Stimulated activated CD8-positive, alpha-beta memory T cell treated with anti-CD3 and anti-CD28 coated beads, Interleukin-15, amount 100 ng/mL, for 1 hour (primary cell): ENCODE results near the gene LEMD3.

Experiments used
- DNase-seq: peaks from one replicate; pipeline ENCODE4 v3.0.0-alpha.2; 2020; ENCODE audit warnings: low read depth

The LEMD3 gene

GRCh38 chr12:65170209-65170881 is 962 bp downstream of the LEMD3 start:
- peak; percentile 31 for DNase-seq

- DNase-seq: no peak
Observed at GRCh38 chr12:65171073-65171472, 1.7 kb downstream of the LEMD3 start.

GRCh38 chr12:65171870-65172269 is 2.5 kb downstream of the LEMD3 start:
- DNase-seq: no peak

GRCh38 chr12:65175385-65175784 is 6.0 kb downstream of the LEMD3 start:
- no peak for DNase-seq

GRCh38 chr12:65182012-65182739 is 12.8 kb downstream of the LEMD3 start:
- DNase-seq: no peak

GRCh38 chr12:65184176-65184857 is 14.9 kb downstream of the LEMD3 start:
- DNase-seq: no peak

GRCh38 chr12:65184858-65185229 is 15.5 kb downstream of the LEMD3 start:
- no peak for DNase-seq

GRCh38 chr12:65187665-65188064 is 18.3 kb downstream of the LEMD3 start:
- DNase-seq: no peak

GRCh38 chr12:65188179-65188701 is 18.9 kb downstream of the LEMD3 start:
- DNase-seq: no peak

- no peak for DNase-seq
Observed at GRCh38 chr12:65189028-65189718, 19.8 kb downstream of the LEMD3 start.

GRCh38 chr12:65192963-65193516 is 23.7 kb downstream of the LEMD3 start:
- no peak for DNase-seq

GRCh38 chr12:65194949-65195348 is 25.6 kb downstream of the LEMD3 start:
- no peak for DNase-seq

GRCh38 chr12:65195387-65196055 is 26.1 kb downstream of the LEMD3 start:
- DNase-seq: no peak

- DNase-seq: no peak
Observed at GRCh38 chr12:65196762-65197567, 27.6 kb downstream of the LEMD3 start.

GRCh38 chr12:65199604-65200003 is 30.2 kb downstream of the LEMD3 start:
- DNase-seq: no peak

- no peak for DNase-seq
Observed at GRCh38 chr12:65200007-65200665, 30.8 kb downstream of the LEMD3 start.

- no peak for DNase-seq
Observed at GRCh38 chr12:65203376-65203775, 34.0 kb downstream of the LEMD3 start.

GRCh38 chr12:65204886-65205525 is 35.6 kb downstream of the LEMD3 start:
- no peak for DNase-seq

GRCh38 chr12:65205886-65206285 is 36.5 kb downstream of the LEMD3 start:
- DNase-seq: no peak

- DNase-seq: no peak
Observed at GRCh38 chr12:65208125-65208524, 38.7 kb downstream of the LEMD3 start.
